ENCODE data around the gene COQ8B. TPM values are rescaled to one million over a fixed set of nuclear protein-coding genes. Genes with fewer than 3 reads are reported as not detected.

The COQ8B gene
- total and polyA plus RNA-seq, 7 experiments from 2014 or later = 14.4 to 48.3 (median 36.9) TPM

- Mint-ChIP-seq H3K4me3 (no peak overlapping the region), H3K27me3 (no peaks in the 10 kb centered on the region), H3K9me3 (no peaks in the 10 kb centered on the region), H3K4me1 (peaks cover 0 to 6% (median 4%) of the 10 kb centered on the region in 7 donors), H3K27ac (no peak overlapping the region), H3K36me3 (peaks cover 0 to 11% (median 4%) of the 10 kb centered on the region in 5 donors)
- ATAC-seq (no peak), DNase-seq (no peak)
- H3K9me3 ChIP-seq (ENCODE audit: control insufficient read depth in 2 of 3, low read length in 3 of 3) = no peaks in the 10 kb centered on the region
- CTCF ChIA-PET = no interaction called here
- intact Hi-C loops (cut with micrococcal nuclease) = no loop called here
- peaks cover 0 to 6% of the 10 kb centered on the region in 2 donors for H3K4me1 ChIP-seq (ENCODE audit: control insufficient read depth in 2 of 2, insufficient read depth in 2 of 2, low read length in 2 of 2)
- no peak overlapping the region for H3K27ac ChIP-seq (ENCODE audit: low read depth, low read length)
- H3K4me3 ChIP-seq (ENCODE audit: low read length) = no peak overlapping the region
- no peaks in the 10 kb centered on the region for H3K27me3 ChIP-seq (ENCODE audit: control insufficient read depth in 2 of 2, insufficient read depth in 2 of 2, low read length in 2 of 2)
- H3K36me3 ChIP-seq (ENCODE audit: control insufficient read depth in 2 of 3, insufficient read depth in 3 of 3, low read length in 3 of 3) = peaks cover 0 to 6% (median 0%) of the 10 kb centered on the region in 3 experiments
- POLR2A ChIA-PET = interaction anchor here (0.5 to 0.6 kb wide), 2 partner anchors 18 to 92 kb away, joined by 3 to 7 read pairs; no protein-coding TSS in a partner anchor
Observed at GRCh38 chr19:40688987-40689338, 27.7 kb downstream of the COQ8B start.

- no peaks in the 10 kb centered on the region for H3K27me3 Mint-ChIP-seq
- no peaks in the 10 kb centered on the region for H3K9me3 ChIP-seq (ENCODE audit: control insufficient read depth in 2 of 3, low read length in 3 of 3)
- H3K4me3 Mint-ChIP-seq = no peak overlapping the region
- H3K4me1 Mint-ChIP-seq = peaks cover 0 to 6% (median 4%) of the 10 kb centered on the region in 7 donors
- peaks cover 0 to 4% (median 0%) of the 10 kb centered on the region in 3 experiments for H3K36me3 ChIP-seq (ENCODE audit: control insufficient read depth in 2 of 3, insufficient read depth in 3 of 3, low read length in 3 of 3)
- CTCF ChIA-PET = no interaction called here
- ATAC-seq = no peak
- POLR2A ChIA-PET = interaction anchor here (0.6 kb wide), 1 partner anchor 17 kb away, joined by 7 read pairs; no protein-coding TSS in a partner anchor
- H3K27me3 ChIP-seq (ENCODE audit: control insufficient read depth in 2 of 2, insufficient read depth in 2 of 2, low read length in 2 of 2) = no peaks in the 10 kb centered on the region
- no peak for DNase-seq
- H3K9me3 Mint-ChIP-seq = no peaks in the 10 kb centered on the region
- peaks cover 0 to 6% of the 10 kb centered on the region in 2 donors for H3K4me1 ChIP-seq (ENCODE audit: control insufficient read depth in 2 of 2, insufficient read depth in 2 of 2, low read length in 2 of 2)
- peaks cover 0 to 11% (median 4%) of the 10 kb centered on the region in 5 donors for H3K36me3 Mint-ChIP-seq
- H3K27ac ChIP-seq (ENCODE audit: low read depth, low read length) = no peak overlapping the region
- no peak overlapping the region for H3K4me3 ChIP-seq (ENCODE audit: low read length)
- intact Hi-C loops (cut with micrococcal nuclease) = no loop called here
- no peak overlapping the region for H3K27ac Mint-ChIP-seq
Observed at GRCh38 chr19:40688309-40688708, 28.4 kb downstream of the COQ8B start.

- H3K27ac ChIP-seq (ENCODE audit: low read depth, low read length) = no peak overlapping the region
- DNase-seq = no peak
- H3K4me1 ChIP-seq (ENCODE audit: control insufficient read depth in 2 of 2, insufficient read depth in 2 of 2, low read length in 2 of 2) = peaks cover 0 to 6% of the 10 kb centered on the region in 2 donors
Observed at GRCh38 chr19:40687525-40688016, 29.1 kb downstream of the COQ8B start.

GRCh38 chr19:40686882-40687524 lies 29.7 kb downstream of the COQ8B start:
- peaks cover 0 to 6% of the 10 kb centered on the region in 2 donors for H3K4me1 ChIP-seq (ENCODE audit: control insufficient read depth in 2 of 2, insufficient read depth in 2 of 2, low read length in 2 of 2)
- intact Hi-C loops (cut with micrococcal nuclease) = no loop called here
- H3K36me3 ChIP-seq (ENCODE audit: control insufficient read depth in 2 of 3, insufficient read depth in 3 of 3, low read length in 3 of 3) = no peaks in the 10 kb centered on the region
- Mint-ChIP-seq H3K9me3 (no peaks in the 10 kb centered on the region), H3K27ac (no peak overlapping the region), H3K4me1 (peaks cover 0 to 4% (median 4%) of the 10 kb centered on the region in 7 donors), H3K36me3 (peaks cover 0 to 11% (median 4%) of the 10 kb centered on the region in 5 donors), H3K27me3 (no peaks in the 10 kb centered on the region), H3K4me3 (no peak overlapping the region)
- H3K27ac ChIP-seq (ENCODE audit: low read depth, low read length) = no peak overlapping the region
- CTCF ChIA-PET = no interaction called here
- no peaks in the 10 kb centered on the region for H3K9me3 ChIP-seq (ENCODE audit: control insufficient read depth in 2 of 3, low read length in 3 of 3)
- POLR2A ChIA-PET = no interaction called here
- ATAC-seq = no peak
- no peaks in the 10 kb centered on the region for H3K27me3 ChIP-seq (ENCODE audit: control insufficient read depth in 2 of 2, insufficient read depth in 2 of 2, low read length in 2 of 2)
- no peak overlapping the region for H3K4me3 ChIP-seq (ENCODE audit: low read length)
- DNase-seq = no peak

More at GRCh38 chr19:40687525-40688016, 29.1 kb downstream of the COQ8B start:
- Histone ChIP-seq H3K36me3 (ENCODE audit: control insufficient read depth in 2 of 3, insufficient read depth in 3 of 3, low read length in 3 of 3) (no peaks in the 10 kb centered on the region), H3K9me3 (ENCODE audit: control insufficient read depth in 2 of 3, low read length in 3 of 3) (no peaks in the 10 kb centered on the region), H3K4me3 (ENCODE audit: low read length) (no peak overlapping the region), H3K27me3 (ENCODE audit: control insufficient read depth in 2 of 2, insufficient read depth in 2 of 2, low read length in 2 of 2) (no peaks in the 10 kb centered on the region)
- peak; percentile 23 for ATAC-seq
- H3K27ac Mint-ChIP-seq = no peak overlapping the region
- no peak overlapping the region for H3K4me3 Mint-ChIP-seq
- no peaks in the 10 kb centered on the region for H3K27me3 Mint-ChIP-seq
- H3K36me3 Mint-ChIP-seq = peaks cover 0 to 11% (median 4%) of the 10 kb centered on the region in 5 donors
- H3K9me3 Mint-ChIP-seq = no peaks in the 10 kb centered on the region
- H3K4me1 Mint-ChIP-seq = peaks cover 0 to 6% (median 4%) of the 10 kb centered on the region in 7 donors
- POLR2A ChIA-PET = no interaction called here
- CTCF ChIA-PET = no interaction called here
- intact Hi-C loops (cut with micrococcal nuclease) = no loop called here

- no peaks in the 10 kb centered on the region for H3K27me3 Mint-ChIP-seq
- Histone ChIP-seq H3K4me1 (ENCODE audit: control insufficient read depth in 2 of 2, insufficient read depth in 2 of 2, low read length in 2 of 2) (peaks cover 0 to 6% of the 10 kb centered on the region in 2 donors), H3K36me3 (ENCODE audit: control insufficient read depth in 2 of 3, insufficient read depth in 3 of 3, low read length in 3 of 3) (peaks cover 0 to 6% (median 0%) of the 10 kb centered on the region in 3 experiments), H3K9me3 (ENCODE audit: control insufficient read depth in 2 of 3, low read length in 3 of 3) (no peaks in the 10 kb centered on the region), H3K4me3 (ENCODE audit: low read length) (no peak overlapping the region), H3K27me3 (ENCODE audit: control insufficient read depth in 2 of 2, insufficient read depth in 2 of 2, low read length in 2 of 2) (no peaks in the 10 kb centered on the region), H3K27ac (ENCODE audit: low read depth, low read length) (no peak overlapping the region)
- intact Hi-C loops (cut with micrococcal nuclease) = no loop called here
- DNase-seq (no peak), ATAC-seq (no peak)
- peaks cover 0 to under 1% (median under 1%) of the 10 kb centered on the region in 7 donors for H3K4me1 Mint-ChIP-seq
- H3K4me3 Mint-ChIP-seq = no peak overlapping the region
- peak overlapping the region in 1 of 9 donors; percentile 1 for H3K27ac Mint-ChIP-seq
- POLR2A ChIA-PET = no interaction called here
- CTCF ChIA-PET = no interaction called here
- peaks cover 0 to 12% (median 9%) of the 10 kb centered on the region in 5 donors for H3K36me3 Mint-ChIP-seq
- H3K9me3 Mint-ChIP-seq = no peaks in the 10 kb centered on the region
Observed at GRCh38 chr19:40685563-40685962, 31.1 kb downstream of the COQ8B start.

- H3K4me3 ChIP-seq (ENCODE audit: low read length) = no peak overlapping the region
Observed at GRCh38 chr19:40685016-40685526, 31.6 kb downstream of the COQ8B start.

More at GRCh38 chr19:40685016-40685526, 31.6 kb downstream of the COQ8B start:
- CTCF ChIA-PET = no interaction called here
- no peaks in the 10 kb centered on the region for H3K9me3 Mint-ChIP-seq
- H3K4me1 Mint-ChIP-seq = no peaks in the 10 kb centered on the region
- POLR2A ChIA-PET = no interaction called here
- no peak for ATAC-seq
- Histone ChIP-seq H3K4me1 (ENCODE audit: control insufficient read depth in 2 of 2, insufficient read depth in 2 of 2, low read length in 2 of 2) (peaks cover 0 to 5% of the 10 kb centered on the region in 2 donors), H3K36me3 (ENCODE audit: control insufficient read depth in 2 of 3, insufficient read depth in 3 of 3, low read length in 3 of 3) (peaks cover 0 to 7% (median 0%) of the 10 kb centered on the region in 3 experiments), H3K27me3 (ENCODE audit: control insufficient read depth in 2 of 2, insufficient read depth in 2 of 2, low read length in 2 of 2) (no peaks in the 10 kb centered on the region), H3K27ac (ENCODE audit: low read depth, low read length) (no peak overlapping the region), H3K9me3 (ENCODE audit: control insufficient read depth in 2 of 3, low read length in 3 of 3) (no peaks in the 10 kb centered on the region)
- intact Hi-C loops (cut with micrococcal nuclease) = no loop called here
- H3K27me3 Mint-ChIP-seq = no peaks in the 10 kb centered on the region
- H3K4me3 Mint-ChIP-seq = no peak overlapping the region
- peak overlapping the region in 1 of 9 donors; percentile 72 for H3K27ac Mint-ChIP-seq
- H3K36me3 Mint-ChIP-seq = peaks cover 0 to 12% (median 9%) of the 10 kb centered on the region in 5 donors
- DNase-seq = no peak

Measured in naive thymus-derived CD4-positive, alpha-beta T cell (primary cell).